BJ (cell line): ENCODE data around the gene CEACAM16. TPM values are rescaled to one million over a fixed set of nuclear protein-coding genes. Genes with fewer than 3 reads are reported as not detected.

Experiments
- CTCF ChIA-PET: fragments of 350-600 bp; formaldehyde crosslinking; extraction: SDS; loops from one replicate; lab custom pipeline; 2021; ENCODE audit warnings: antibody characterized with exemption, inconsistent platforms; lab: Yijun Ruan, JAX
- POLR2A ChIA-PET: fragments of 300-600 bp; sonication (Branson Sonifier 250); formaldehyde crosslinking; extraction: SDS; loops from one replicate; lab custom pipeline; 2021; ENCODE audit warnings: antibody characterized with exemption; lab: Charles Lee
- DNase-seq: peaks from one replicate; pipeline ENCODE4 v3.0.0-alpha.2; 2011; ENCODE audit warnings: low read depth
- H3K27me3 ChIP-seq: 2 replicates; pipeline ENCODE4 v1.6.0; 2011; ENCODE audit warnings: low read length; ENCODE audit not compliant: control insufficient read depth, insufficient read depth
- H3K36me3 ChIP-seq: 2 replicates; pipeline ENCODE4 v1.5.1; 2011; ENCODE audit warnings: low read length; ENCODE audit not compliant: control insufficient read depth, insufficient read depth
- H3K4me3 ChIP-seq: 2 replicates; pipeline ENCODE4 v1.5.1; 2011; ENCODE audit warnings: low read depth, mild to moderate bottlenecking, control low read depth, low read length
- CTCF ChIP-seq: IDR thresholded peaks from 2 replicates; pipeline ENCODE4 v1.5.1; 2011; ENCODE audit warnings: low read depth, mild to moderate bottlenecking, control low read depth, inconsistent platforms, low read length, moderate library complexity; ENCODE audit not compliant: insufficient read depth
- polyA plus RNA-seq: library from polyadenylated mRNA; depleted of rRNA; stranded (reverse); fragments of >200 nt; gene quantifications from 2 replicates; pipeline ENCODE4 v1.2.3, GENCODE V29; 2011

The CEACAM16 gene
- polyA plus RNA-seq, 1 experiment = not detected

- CTCF ChIA-PET = no interaction called here
- POLR2A ChIA-PET = no interaction called here
- no peak for DNase-seq
- peaks cover under 1% of the 10 kb centered on the region; the same call in 1 of the 2 replicates for H3K27me3 ChIP-seq
- no peak overlapping the region for H3K4me3 ChIP-seq
- H3K36me3 ChIP-seq = no peaks in the 10 kb centered on the region
- no peak for TF ChIP-seq CTCF
Observed at GRCh38 chr19:44697670-44698034, 1.3 kb upstream of the CEACAM16 start.

GRCh38 chr19:44700547-44700946 is 1.6 kb downstream of the CEACAM16 start:
- CTCF ChIA-PET = interaction anchor here (3.1 kb wide), 1 partner anchor 11 kb away, joined by 13 read pairs; no protein-coding TSS in a partner anchor
- DNase-seq = no peak
- Histone ChIP-seq H3K36me3 (no peaks in the 10 kb centered on the region), H3K4me3 (no peak overlapping the region), H3K27me3 (peaks cover 2% of the 10 kb centered on the region; the same call in 1 of the 2 replicates)
- no peak for TF ChIP-seq CTCF
- POLR2A ChIA-PET = no interaction called here

GRCh38 chr19:44701228-44701627 is 2.3 kb downstream of the CEACAM16 start:
- DNase-seq = no peak
- ChIA-PET CTCF (interaction anchor here (3.1 kb wide), 1 partner anchor 12 kb away, joined by 13 read pairs; no protein-coding TSS in a partner anchor), POLR2A (no interaction called here)
- Histone ChIP-seq H3K4me3 (no peak overlapping the region), H3K36me3 (no peaks in the 10 kb centered on the region), H3K27me3 (peaks cover 2% of the 10 kb centered on the region; the same call in 1 of the 2 replicates)
- TF ChIP-seq CTCF = no peak

GRCh38 chr19:44702551-44703176 is 3.7 kb downstream of the CEACAM16 start:
- TF ChIP-seq CTCF = no peak
- DNase-seq = no peak
- ChIA-PET POLR2A (interaction anchor here (0.7 kb wide), 1 partner anchor 8 kb away, joined by 3 read pairs; no protein-coding TSS in a partner anchor), CTCF (interaction anchor here (3.1 kb wide), 1 partner anchor 13 kb away, joined by 13 read pairs; no protein-coding TSS in a partner anchor)
- Histone ChIP-seq H3K27me3 (peaks cover 2% of the 10 kb centered on the region; the same call in 1 of the 2 replicates), H3K4me3 (no peak overlapping the region), H3K36me3 (no peaks in the 10 kb centered on the region)

GRCh38 chr19:44703336-44704078 is 4.6 kb downstream of the CEACAM16 start:
- DNase-seq = no peak
- Histone ChIP-seq H3K27me3 (peaks cover 2% of the 10 kb centered on the region; the same call in 1 of the 2 replicates), H3K36me3 (no peaks in the 10 kb centered on the region), H3K4me3 (no peak overlapping the region)
- TF ChIP-seq CTCF = no peak
- CTCF ChIA-PET = no interaction called here
- POLR2A ChIA-PET = no interaction called here
